Neural cell (in vitro differentiated cells): ENCODE data around the gene SMARCA4.

ENCODE experiments used
- CTCF ChIP-seq: fragments of 450-650 bp; IDR thresholded peaks from 2 replicates; pipeline ENCODE4 v1.5.1; 2014; ENCODE audit warnings: antibody characterized with exemption, mild to moderate bottlenecking, moderate library complexity; ENCODE audit not compliant: poor library complexity, severe bottlenecking
- EP300 ChIP-seq: fragments of 450-650 bp; conservative IDR thresholded peaks from 2 replicates; pipeline ENCODE4 v1.6.1; 2014; ENCODE audit warnings: antibody characterized with exemption, mild to moderate bottlenecking, moderate library complexity; ENCODE audit not compliant: poor library complexity, severe bottlenecking
- EZH2 ChIP-seq: fragments of 200-600, 300-800 bp; shearing (Covaris generic), sonication (generic); IDR thresholded peaks from 2 replicates; pipeline ENCODE4 v1.6.1; 2014; ENCODE audit warnings: antibody characterized with exemption, low read length, borderline replicate concordance, mild to moderate bottlenecking; ENCODE audit not compliant: insufficient read depth, poor library complexity, severe bottlenecking
- MXI1 ChIP-seq: fragments of 450-650 bp; conservative IDR thresholded peaks from 2 replicates; pipeline ENCODE4 v1.6.1; 2014; ENCODE audit warnings: antibody characterized with exemption, mild to moderate bottlenecking; ENCODE audit not compliant: poor library complexity, severe bottlenecking
- POLR2AphosphoS5 ChIP-seq: IDR thresholded peaks from 2 replicates; pipeline ENCODE4 v1.6.1; 2012
- RAD21 ChIP-seq: fragments of 450-650 bp; conservative IDR thresholded peaks from 2 replicates; pipeline ENCODE4 v1.6.1; 2014; ENCODE audit warnings: antibody characterized with exemption, mild to moderate bottlenecking, moderate library complexity
- REST ChIP-seq: IDR thresholded peaks from 2 replicates; pipeline ENCODE4 v1.6.1; 2012; ENCODE audit warnings: borderline replicate concordance
- SMC3 ChIP-seq: fragments of 450-650 bp; conservative IDR thresholded peaks from 2 replicates; pipeline ENCODE4 v1.6.1; 2014; ENCODE audit warnings: antibody characterized with exemption, mild to moderate bottlenecking, moderate library complexity; ENCODE audit not compliant: poor library complexity
- TAF1 ChIP-seq: IDR thresholded peaks from 2 replicates; pipeline ENCODE4 v1.6.1; 2012; ENCODE audit warnings: low read depth

- no peak for TF ChIP-seq EP300
- TF ChIP-seq CTCF = no peak
- TF ChIP-seq SMC3 = no peak
- TF ChIP-seq POLR2AphosphoS5 = no peak
- TF ChIP-seq EZH2 = no peak
- TF ChIP-seq RAD21 = no peak
- TF ChIP-seq TAF1 = no peak
- no peak for TF ChIP-seq MXI1
- TF ChIP-seq REST = no peak
Observed at GRCh38 chr19:11094520-11094894, 133.7 kb downstream of the SMARCA4 start.
